ENCODE data around the gene SMARCAD1.

SMARCAD1 gene

DNA sequence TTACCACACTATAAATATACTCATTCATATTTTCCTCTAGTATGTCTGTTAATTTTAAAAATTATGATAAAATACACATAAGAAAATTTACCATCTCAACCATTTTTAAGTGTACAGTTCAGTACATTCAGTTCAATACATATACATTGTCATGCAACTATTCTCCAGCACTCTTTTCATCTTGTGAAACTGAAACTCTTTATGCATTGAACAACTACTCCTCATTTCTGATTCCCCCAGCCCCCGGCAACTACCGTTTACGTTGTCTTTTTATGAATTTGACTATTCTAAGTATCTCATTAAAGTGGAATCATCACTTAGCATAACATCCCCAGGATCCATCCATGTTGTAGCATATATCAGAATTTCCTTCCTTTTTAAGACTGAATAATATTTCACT lies 8.7 kb downstream of the SMARCAD1 start:
- peaks cover 48% of the 10 kb centered on the region for H3K36me3 Mint-ChIP-seq

DNA sequence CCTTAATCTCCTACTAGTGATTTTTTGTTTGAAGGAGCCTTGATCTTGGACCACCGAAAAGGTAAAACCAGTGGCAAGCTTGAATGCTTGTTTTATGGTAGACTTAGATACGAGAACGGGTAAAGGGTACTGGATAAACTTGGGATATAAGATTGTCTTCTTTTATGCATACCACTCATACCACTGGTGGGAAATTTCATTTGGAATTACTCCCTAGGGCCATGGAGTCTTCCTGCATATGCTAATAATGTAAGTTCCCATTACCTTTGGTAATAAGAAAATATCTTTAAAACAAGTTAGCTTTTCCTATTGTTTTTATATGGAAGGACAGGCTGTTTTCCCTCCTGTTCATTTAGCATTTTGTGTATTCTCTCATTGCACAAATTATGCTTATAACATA lies 11.7 kb downstream of the SMARCAD1 start:
- Mint-ChIP-seq H3K9me3 (no peaks in the 10 kb centered on the region), H3K27me3 (no peaks in the 10 kb centered on the region), H3K27ac (no peak overlapping the region), H3K36me3 (peaks cover 33% of the 10 kb centered on the region), H3K4me1 (peaks cover 49% of the 10 kb centered on the region), H3K4me3 (no peak overlapping the region)

More for the DNA sequence above, 8.7 kb downstream of the SMARCAD1 start:
- H3K9me3 Mint-ChIP-seq, result no peaks in the 10 kb centered on the region
- no peak overlapping the region for H3K4me3 Mint-ChIP-seq
- no peak overlapping the region for H3K27ac Mint-ChIP-seq
- H3K4me1 Mint-ChIP-seq, result peaks cover 64% of the 10 kb centered on the region
- H3K27me3 Mint-ChIP-seq, result no peaks in the 10 kb centered on the region

DNA sequence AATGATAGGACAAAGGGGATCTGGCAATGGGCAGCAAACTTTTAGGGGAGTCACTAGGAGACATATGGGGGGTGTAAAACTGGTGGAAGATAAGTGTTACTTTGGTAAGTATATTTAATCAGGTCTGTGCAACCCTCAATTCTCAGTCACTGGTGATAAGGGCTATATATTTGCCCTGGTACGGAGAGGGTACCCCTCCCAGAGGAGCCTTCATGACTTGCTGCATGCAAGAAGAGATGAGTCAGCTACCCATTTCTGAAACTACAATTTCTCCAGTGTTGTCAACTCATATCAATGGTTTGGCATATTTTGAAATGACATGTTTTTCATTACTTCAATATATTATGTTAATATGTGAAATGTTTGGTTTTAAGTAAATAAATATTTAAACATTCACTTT lies 14.3 kb downstream of the SMARCAD1 start:
- no peak overlapping the region for H3K27ac Mint-ChIP-seq
- H3K27me3 Mint-ChIP-seq, result no peaks in the 10 kb centered on the region
- peaks cover 24% of the 10 kb centered on the region for H3K36me3 Mint-ChIP-seq
- H3K9me3 Mint-ChIP-seq, result no peaks in the 10 kb centered on the region
- H3K4me1 Mint-ChIP-seq, result peaks cover 44% of the 10 kb centered on the region
- no peak overlapping the region for H3K4me3 Mint-ChIP-seq

DNA sequence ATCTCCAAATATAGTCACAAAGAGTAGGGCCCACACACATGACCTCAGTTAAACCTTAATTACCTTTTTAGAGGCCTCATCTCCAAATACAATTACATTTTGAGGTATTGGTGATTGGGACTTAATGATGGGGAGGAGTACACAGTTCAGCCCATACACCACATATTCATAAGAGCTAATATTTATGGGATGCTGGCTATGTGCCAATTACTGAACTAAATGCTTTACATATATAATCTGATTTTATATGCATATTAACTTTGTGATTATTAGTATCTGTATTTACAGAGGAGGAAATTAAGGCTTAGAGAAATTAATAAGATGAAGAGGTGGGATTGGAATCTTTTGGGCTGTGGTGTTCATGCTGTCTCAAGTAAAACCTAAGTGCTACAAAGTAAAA lies 17.8 kb downstream of the SMARCAD1 start:
- Mint-ChIP-seq H3K27me3 (no peaks in the 10 kb centered on the region), H3K36me3 (peaks cover 27% of the 10 kb centered on the region), H3K4me1 (peaks cover 38% of the 10 kb centered on the region), H3K9me3 (no peaks in the 10 kb centered on the region), H3K4me3 (no peak overlapping the region), H3K27ac (no peak overlapping the region)

DNA sequence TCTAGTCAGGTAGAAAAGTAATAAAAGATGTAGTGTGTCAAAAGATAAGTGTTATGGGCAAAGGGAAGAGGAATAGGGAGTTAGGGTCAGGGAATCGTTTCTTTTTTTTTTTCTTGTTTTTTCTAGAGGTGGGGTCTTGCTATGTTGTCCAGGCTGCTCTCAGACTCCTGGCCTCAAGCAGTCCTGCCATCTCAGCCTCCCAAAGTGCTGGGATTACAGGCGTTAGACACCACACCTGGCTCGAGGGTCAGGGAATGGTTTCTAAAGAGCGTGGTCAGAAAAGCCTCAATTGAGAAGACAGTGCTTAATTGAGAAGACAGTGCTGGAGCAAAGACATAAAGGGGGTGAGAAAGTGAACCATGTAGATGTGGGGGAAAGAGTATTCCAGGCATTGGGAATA lies 19.1 kb downstream of the SMARCAD1 start:
- Mint-ChIP-seq H3K4me1 (peaks cover 32% of the 10 kb centered on the region), H3K27me3 (no peaks in the 10 kb centered on the region), H3K27ac (no peak overlapping the region), H3K36me3 (peaks cover 27% of the 10 kb centered on the region), H3K9me3 (no peaks in the 10 kb centered on the region), H3K4me3 (no peak overlapping the region)

DNA sequence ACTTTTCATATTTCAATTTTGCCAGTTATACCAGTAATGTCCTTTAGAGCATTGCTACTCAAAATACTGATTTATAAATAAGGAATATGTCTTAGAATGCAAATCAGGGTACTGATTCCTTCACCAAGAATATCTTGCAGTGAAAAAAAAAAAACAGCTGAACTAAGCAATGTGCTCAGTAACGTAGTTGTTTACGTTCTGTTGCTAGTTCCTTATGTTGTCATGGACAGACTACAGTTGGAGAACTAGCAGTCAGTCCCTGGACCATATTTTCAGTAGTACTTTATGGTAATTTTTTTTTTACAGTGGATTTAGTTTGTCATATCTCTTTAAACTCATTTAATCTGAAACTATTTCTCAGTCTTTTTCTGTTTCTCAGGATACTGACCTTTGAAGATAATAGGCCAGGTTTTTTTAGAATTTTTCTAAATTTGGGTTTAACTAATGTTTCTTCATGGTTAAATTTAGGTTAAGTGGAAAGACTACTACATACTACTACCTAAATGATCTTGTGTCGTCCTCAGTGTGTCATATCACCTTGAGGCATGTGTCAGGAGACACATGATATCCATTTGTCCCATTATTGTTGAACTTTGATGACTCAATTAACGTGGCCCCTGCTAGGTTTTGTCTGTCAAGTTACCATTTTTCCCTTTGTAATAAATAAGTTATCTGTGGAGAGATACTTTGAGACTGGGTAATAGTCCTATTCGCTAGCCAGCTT lies 21.0 kb downstream of the SMARCAD1 start:
- Mint-ChIP-seq H3K4me1 (peaks cover 30% of the 10 kb centered on the region), H3K27ac (no peak overlapping the region), H3K27me3 (no peaks in the 10 kb centered on the region), H3K9me3 (no peaks in the 10 kb centered on the region), H3K4me3 (no peak overlapping the region), H3K36me3 (peaks cover 28% of the 10 kb centered on the region)

DNA sequence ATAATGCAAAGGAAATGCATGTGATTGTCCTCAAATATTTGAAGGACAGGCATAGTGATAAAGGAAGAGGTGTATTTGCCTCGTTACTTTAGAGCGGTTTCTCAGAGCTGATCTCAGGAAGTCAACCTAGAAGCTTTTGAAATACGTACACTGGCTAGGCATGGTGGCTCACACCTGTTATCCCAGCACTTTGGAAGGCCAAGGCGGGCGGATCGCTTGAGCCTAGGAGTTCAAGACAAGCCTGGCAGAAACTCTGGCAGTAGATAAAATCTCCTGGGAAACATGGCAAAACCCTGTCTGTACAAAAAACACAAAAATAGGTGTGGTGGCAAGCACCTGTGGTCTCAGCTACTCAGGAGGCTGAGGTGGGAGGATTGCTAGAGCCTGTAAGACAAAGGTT lies 24.9 kb downstream of the SMARCAD1 start:
- H3K4me3 Mint-ChIP-seq, result no peak overlapping the region
- H3K9me3 Mint-ChIP-seq, result no peaks in the 10 kb centered on the region
- peaks cover 5% of the 10 kb centered on the region for H3K4me1 Mint-ChIP-seq
- peaks cover 16% of the 10 kb centered on the region for H3K36me3 Mint-ChIP-seq
- H3K27ac Mint-ChIP-seq, result no peak overlapping the region
- no peaks in the 10 kb centered on the region for H3K27me3 Mint-ChIP-seq

DNA sequence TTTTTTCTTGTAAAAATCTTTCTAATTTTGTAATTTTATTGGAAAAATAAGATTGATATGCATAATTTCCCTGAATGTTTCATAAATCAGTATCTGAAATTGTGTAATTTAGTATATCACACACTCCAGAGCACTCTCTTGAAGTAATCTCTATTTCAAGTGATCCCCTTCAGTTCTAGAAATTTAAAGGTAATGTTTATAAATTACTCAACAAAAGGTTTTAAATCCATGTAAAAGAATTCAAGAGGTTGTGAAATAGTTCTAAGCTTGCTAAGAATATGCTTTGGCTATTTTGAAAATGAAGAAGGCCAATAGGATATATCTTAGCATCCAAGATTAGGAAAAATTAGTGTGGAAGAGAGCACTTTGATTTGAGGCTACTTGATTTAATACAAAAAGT lies 28.2 kb downstream of the SMARCAD1 start:
- H3K27ac Mint-ChIP-seq, result no peak overlapping the region
- no peak overlapping the region for H3K4me3 Mint-ChIP-seq
- no peaks in the 10 kb centered on the region for H3K4me1 Mint-ChIP-seq
- no peaks in the 10 kb centered on the region for H3K27me3 Mint-ChIP-seq
- H3K9me3 Mint-ChIP-seq, result no peaks in the 10 kb centered on the region
- H3K36me3 Mint-ChIP-seq, result peaks cover 9% of the 10 kb centered on the region

DNA sequence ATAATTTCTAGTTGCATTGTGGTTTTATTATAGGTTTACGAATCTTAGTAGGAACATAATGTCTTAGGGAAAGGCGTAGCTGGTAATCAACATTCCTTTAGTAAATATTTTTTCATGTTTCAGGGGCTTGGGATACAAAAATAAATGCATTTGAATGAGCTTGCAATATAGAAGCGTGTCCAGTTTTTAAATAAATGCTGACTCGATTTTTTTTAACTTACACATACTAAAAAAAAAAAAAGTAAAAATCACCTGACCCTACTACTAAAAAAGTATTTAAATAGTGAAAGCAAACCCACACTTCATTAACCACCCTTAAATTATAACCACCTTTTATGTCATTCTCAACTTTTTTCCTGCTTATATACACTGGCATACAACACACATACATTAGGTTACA lies 29.6 kb downstream of the SMARCAD1 start:
- peaks cover 8% of the 10 kb centered on the region for H3K36me3 Mint-ChIP-seq

DNA sequence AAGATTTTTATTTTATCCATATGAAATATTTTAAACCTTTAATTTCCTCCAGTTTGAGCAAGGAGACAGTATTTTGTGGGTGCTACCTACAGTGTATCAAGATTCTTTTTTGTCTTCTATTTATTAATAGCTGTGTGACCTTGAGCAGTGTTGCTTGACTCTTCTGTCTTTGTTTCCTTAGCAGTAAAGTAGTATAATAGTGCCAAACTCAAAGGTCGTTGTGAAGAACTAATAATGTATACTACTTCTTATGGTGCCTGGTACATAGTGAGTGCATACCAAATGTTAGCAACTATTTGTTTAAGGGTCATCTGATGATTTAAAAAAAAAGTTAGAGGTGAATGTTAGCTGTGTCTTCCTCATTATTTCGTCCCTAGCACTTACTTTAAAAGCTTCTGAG lies 30.5 kb downstream of the SMARCAD1 start:
- H3K4me1 Mint-ChIP-seq, result no peaks in the 10 kb centered on the region
- H3K27me3 Mint-ChIP-seq, result no peaks in the 10 kb centered on the region
- H3K36me3 Mint-ChIP-seq, result peaks cover 10% of the 10 kb centered on the region
- H3K9me3 Mint-ChIP-seq, result no peaks in the 10 kb centered on the region
- H3K4me3 Mint-ChIP-seq, result no peak overlapping the region
- no peak overlapping the region for H3K27ac Mint-ChIP-seq

More for the DNA sequence above, 29.6 kb downstream of the SMARCAD1 start:
- H3K4me3 Mint-ChIP-seq, result no peak overlapping the region
- no peaks in the 10 kb centered on the region for H3K9me3 Mint-ChIP-seq
- no peak overlapping the region for H3K27ac Mint-ChIP-seq
- H3K27me3 Mint-ChIP-seq, result no peaks in the 10 kb centered on the region
- H3K4me1 Mint-ChIP-seq, result no peaks in the 10 kb centered on the region

DNA sequence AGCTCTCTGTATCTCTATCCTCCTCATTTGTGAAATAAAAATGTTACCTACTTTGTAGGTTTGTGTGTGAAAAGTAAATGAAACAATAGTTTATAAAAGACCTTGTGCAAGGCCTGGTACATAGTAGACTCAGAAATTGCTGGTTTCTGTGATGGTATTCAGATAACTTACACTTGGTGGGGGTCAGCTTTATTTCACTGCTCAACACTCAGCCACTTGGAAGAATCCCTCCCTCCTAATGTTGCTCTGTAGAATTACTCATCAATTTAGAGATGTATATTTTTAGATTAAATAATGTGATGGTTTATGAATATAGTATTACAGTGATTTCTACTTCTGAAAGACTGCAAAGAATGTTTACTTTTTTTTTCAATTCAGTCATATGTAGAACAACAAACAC lies 32.7 kb downstream of the SMARCAD1 start:
- no peak overlapping the region for H3K4me3 Mint-ChIP-seq
- H3K27ac Mint-ChIP-seq, result no peak overlapping the region
- H3K27me3 Mint-ChIP-seq, result no peaks in the 10 kb centered on the region
- H3K9me3 Mint-ChIP-seq, result no peaks in the 10 kb centered on the region
- H3K36me3 Mint-ChIP-seq, result peaks cover 12% of the 10 kb centered on the region
- H3K4me1 Mint-ChIP-seq, result no peaks in the 10 kb centered on the region

DNA sequence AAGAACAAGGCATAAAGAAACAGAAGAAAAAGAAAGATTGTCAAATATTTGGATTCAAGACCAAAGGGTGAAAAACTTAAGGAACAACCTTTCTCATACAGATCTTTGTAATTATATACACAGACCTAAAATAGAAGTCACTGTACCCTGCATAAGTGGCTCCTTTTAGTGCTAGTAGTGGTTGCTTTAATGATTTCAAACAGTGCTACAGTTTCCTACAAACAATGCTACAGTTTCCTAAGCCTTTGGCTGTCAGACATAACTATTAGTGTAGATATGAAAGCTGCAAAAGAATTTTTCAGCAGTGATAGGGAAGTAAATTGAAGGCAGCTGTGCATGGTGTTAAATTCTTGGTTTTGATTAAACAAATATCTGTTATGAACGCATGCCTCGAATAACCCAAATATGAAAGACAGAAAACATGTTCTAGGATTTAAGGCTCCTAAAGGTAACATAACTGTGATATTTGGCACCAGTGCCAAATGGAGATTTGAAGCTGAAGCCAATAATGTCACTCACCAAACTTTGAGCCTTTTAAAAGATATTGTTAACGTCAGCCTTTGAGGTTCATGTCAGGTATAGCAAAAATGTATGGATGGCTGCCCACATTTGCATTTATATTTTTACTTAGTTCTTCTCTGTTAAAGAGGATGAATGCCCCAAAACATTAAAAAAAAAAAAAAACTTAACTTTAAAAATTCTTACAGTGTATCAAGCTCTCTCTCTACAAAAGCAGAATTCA lies 36.6 kb downstream of the SMARCAD1 start:
- no peak overlapping the region for H3K4me3 Mint-ChIP-seq
- no peaks in the 10 kb centered on the region for H3K27me3 Mint-ChIP-seq
- peaks cover 13% of the 10 kb centered on the region for H3K36me3 Mint-ChIP-seq
- no peak overlapping the region for H3K27ac Mint-ChIP-seq
- H3K4me1 Mint-ChIP-seq, result no peaks in the 10 kb centered on the region
- no peaks in the 10 kb centered on the region for H3K9me3 Mint-ChIP-seq

DNA sequence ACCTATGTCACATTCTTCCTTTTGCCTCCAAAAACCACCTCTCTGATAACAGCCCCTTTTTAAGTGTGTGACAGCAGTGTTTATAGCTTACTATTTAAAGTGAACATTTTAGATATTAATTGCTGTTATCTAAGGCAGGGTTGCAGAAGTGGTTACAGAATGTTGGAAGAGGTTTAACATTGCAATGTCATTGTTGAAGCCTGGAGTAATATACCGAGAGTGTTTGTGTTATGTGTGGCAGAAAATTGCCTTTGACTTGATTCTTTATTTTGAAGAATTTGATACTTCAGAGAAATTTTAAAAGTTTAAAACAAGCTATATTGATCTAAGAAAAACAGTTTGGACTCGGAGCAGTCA lies 37.1 kb downstream of the SMARCAD1 start:
- H3K4me1 Mint-ChIP-seq, result no peaks in the 10 kb centered on the region
- H3K4me3 Mint-ChIP-seq, result no peak overlapping the region
- no peaks in the 10 kb centered on the region for H3K27me3 Mint-ChIP-seq
- H3K27ac Mint-ChIP-seq, result no peak overlapping the region
- H3K9me3 Mint-ChIP-seq, result no peaks in the 10 kb centered on the region
- H3K36me3 Mint-ChIP-seq, result peaks cover 15% of the 10 kb centered on the region

DNA sequence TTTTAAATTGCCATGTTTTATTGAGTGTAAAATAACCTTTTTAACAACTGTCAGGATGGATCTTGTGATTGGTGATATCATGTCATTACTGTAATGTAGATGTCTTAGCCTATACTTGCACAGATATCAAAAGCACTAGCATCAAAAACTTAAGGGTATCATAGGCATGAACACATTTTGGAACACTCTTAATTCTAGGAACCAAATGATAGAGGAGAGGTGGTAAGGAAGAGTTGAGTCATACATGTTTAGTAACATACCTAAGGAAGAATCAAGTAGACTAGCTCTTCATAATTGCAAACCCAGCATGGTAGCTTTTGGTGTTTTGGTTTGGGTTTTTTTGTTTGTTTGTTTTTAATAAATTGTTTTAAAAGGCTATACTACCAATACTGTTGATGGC lies 43.4 kb downstream of the SMARCAD1 start:
- Mint-ChIP-seq H3K4me3 (no peak overlapping the region), H3K9me3 (no peaks in the 10 kb centered on the region), H3K36me3 (peaks cover 12% of the 10 kb centered on the region), H3K27ac (no peak overlapping the region), H3K27me3 (no peaks in the 10 kb centered on the region), H3K4me1 (peaks cover 4% of the 10 kb centered on the region)

DNA sequence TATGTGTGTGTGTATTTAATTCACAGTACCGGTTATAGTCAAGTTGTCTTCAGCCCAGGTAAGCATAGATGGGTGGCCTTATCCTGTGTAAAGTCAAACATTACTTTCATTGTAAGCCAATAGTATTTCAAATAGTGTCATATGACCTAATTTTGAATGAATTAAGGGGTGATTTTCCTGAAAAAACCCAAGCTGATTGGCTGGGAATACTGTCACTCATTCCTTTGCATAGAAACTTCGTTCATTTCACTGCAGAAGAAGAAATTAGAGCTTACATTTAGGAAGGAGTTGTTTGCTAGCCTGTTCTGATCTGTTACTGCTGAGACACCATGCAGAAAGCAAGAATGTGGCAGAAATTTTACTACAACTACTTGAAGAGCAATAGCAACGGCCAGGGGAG lies 45.4 kb downstream of the SMARCAD1 start:
- peaks cover 4% of the 10 kb centered on the region for H3K4me1 Mint-ChIP-seq
- H3K4me3 Mint-ChIP-seq, result no peak overlapping the region
- H3K36me3 Mint-ChIP-seq, result peaks cover 16% of the 10 kb centered on the region
- no peaks in the 10 kb centered on the region for H3K27me3 Mint-ChIP-seq
- H3K27ac Mint-ChIP-seq, result no peak overlapping the region
- H3K9me3 Mint-ChIP-seq, result no peaks in the 10 kb centered on the region

DNA sequence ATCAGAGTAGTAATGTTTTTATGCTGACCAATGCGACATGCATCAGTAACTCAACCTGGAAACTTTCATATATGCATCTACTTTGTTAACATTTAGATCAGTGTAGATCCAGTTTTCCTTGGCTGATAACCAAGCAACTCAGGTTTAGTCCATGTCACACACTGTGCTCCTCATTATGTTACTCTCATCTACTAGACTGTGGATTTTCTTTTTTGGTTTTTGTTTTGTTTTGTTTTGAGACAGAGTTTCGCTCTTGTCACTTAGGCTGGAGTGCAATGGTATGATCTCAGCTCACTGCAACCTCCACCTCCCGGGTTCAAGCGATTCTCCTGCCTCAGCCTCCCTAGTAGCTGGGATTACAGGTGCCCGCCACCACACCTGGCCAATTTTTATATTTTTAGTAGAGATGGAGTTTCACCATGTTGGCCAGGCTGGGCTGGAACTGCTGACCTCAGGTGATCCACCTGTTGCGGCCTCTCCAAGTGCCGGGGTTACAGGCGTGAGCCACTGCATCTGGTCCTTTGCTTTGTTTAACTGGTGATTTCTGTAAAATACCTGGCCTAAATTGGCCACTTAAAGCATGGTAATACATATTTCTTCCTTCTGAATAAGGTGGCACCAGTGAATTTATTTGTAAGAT lies 48.6 kb downstream of the SMARCAD1 start:
- Mint-ChIP-seq H3K27me3 (no peaks in the 10 kb centered on the region), H3K9me3 (no peaks in the 10 kb centered on the region), H3K27ac (no peak overlapping the region), H3K4me3 (no peak overlapping the region), H3K4me1 (no peaks in the 10 kb centered on the region), H3K36me3 (peaks cover 13% of the 10 kb centered on the region)

Measured in activated naive CD4-positive, alpha-beta T cell treated with anti-CD3 and anti-CD28 coated beads, Interleukin-2, amount 50 U/mL, for 24 hours (primary cell).